ENCODE measurements around the gene ITGA3.

The ITGA3 gene

DNA sequence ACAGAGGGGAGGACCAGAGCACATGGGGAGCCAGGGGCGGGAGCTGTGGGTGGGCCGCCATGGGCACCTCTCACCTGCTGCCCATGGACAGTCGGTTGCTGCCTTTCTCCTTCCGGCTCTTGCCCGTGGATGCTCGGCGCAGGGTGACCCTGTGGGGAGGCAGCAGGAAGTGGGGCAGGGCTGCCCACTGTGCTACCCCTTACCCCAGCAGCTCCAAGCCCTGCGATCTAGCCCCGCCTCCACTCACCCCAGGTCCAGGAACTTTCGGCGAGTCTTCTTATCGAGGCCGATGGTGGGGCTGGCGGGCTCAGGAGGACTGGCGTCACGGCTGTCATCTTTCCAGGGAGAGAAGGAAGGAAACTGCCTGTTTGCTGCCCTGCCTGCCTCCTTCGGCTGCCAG, 59.8 kb downstream of the ITGA3 start:
- no peak overlapping the region for H3K4me3 ChIP-seq (ENCODE audit: low read length)
- DNase-seq (ENCODE audit: low read depth) = no peak
- H3K4me1 ChIP-seq (ENCODE audit: control insufficient read depth, insufficient read depth, low read length) = peaks cover 27% of the 10 kb centered on the region
- no peaks in the 10 kb centered on the region for H3K36me3 ChIP-seq (ENCODE audit: control insufficient read depth, insufficient read depth, low read length, severe bottlenecking)
- no peak overlapping the region for H3K9ac ChIP-seq (ENCODE audit: low read length)
- no peaks in the 10 kb centered on the region for H3K9me3 ChIP-seq (ENCODE audit: control insufficient read depth, low read length)
- peaks cover 6% of the 10 kb centered on the region for H3K27me3 ChIP-seq (replicated peaks; ENCODE audit: control insufficient read depth, insufficient read depth, low read length)

DNA sequence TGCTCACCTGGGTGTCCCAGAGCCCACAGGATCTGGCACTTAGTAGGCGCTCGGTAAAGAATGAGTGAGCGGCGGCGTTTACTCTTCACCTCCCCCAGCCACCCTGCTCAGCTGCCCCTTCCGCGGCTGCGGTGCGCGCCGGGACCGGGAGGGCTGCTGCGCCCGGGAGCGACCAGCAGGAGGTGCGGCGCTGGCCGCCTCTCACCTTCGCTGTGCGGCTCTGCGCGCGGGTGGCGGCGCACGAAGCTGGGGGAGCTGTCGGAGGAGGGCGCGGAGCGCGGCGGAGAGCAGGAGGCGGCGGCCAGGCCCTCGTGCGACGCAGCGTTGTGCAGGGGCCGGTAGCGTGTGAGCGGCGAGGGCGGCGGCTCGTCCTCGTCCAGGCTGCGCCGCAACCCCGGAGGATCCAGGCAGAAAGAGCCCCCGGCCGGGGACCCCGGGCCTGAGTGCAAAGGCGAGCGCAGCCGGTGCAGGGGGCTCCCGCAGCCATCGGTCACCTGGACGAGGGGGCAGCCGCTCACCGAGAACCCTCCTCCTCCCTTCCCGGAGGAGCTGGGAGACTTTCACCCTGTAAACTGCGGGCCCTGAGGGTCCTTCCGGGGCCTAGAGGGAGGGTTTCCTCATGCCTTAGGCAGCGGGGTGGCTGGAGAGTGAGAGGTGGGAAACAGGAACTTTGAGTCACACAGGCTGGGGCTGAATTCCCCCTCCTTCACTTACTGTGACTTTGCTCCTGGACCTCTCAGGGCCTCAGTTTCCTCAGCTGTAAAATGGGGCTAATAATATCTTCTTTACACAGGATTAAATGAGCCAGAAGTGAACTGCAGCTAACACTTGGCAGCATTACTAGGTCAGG, 61.5 kb downstream of the ITGA3 start:
- no peaks in the 10 kb centered on the region for H3K36me3 ChIP-seq (ENCODE audit: control insufficient read depth, insufficient read depth, low read length, severe bottlenecking)
- H3K4me1 ChIP-seq (ENCODE audit: control insufficient read depth, insufficient read depth, low read length) = peaks cover 14% of the 10 kb centered on the region
- peak overlapping the region; percentile 58 for H3K4me3 ChIP-seq (ENCODE audit: low read length)
- H3K27me3 ChIP-seq (replicated peaks; ENCODE audit: control insufficient read depth, insufficient read depth, low read length) = peaks cover 6% of the 10 kb centered on the region
- no peaks in the 10 kb centered on the region for H3K9me3 ChIP-seq (ENCODE audit: control insufficient read depth, low read length)
- DNase-seq (ENCODE audit: low read depth) = peak; percentile 69
- peak overlapping the region; percentile 19 for H3K9ac ChIP-seq (ENCODE audit: low read length)

DNA sequence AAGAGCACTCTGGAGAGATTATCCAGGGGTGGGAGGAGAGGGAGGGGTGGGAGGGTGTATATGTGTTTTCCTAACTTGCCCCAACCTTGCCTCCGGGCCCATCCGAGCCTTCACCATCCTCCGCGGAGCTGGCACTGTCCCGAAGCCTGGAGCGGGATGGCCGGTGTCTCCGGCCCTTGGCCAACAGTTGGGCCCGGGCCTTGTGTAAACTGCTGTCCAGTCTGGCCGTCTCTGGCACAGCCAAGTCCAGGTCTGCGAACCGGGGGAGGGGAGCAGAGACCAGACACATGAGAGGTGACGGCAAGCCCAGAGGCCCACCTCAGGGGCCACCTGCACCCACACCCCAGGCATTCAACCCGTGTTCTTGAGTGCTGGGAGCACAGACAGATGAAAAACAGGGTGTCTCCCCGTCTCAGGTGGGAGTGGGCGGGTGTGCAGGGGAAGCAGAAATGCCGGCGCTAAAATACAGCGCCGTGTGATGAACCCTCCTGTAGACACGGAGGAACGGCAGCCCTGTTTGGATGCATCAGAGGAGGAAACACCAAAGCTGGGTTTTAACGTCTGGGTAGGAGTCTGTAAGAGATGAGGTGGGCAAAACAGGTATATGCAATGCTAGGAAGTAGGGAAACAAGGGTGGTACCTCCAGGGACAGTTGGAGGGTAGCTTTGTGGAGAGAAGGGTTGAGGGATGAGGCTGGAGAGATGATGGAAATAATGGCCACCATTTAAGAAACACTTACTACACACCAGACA, 62.3 kb downstream of the ITGA3 start:
- Histone ChIP-seq H3K9me3 (ENCODE audit: control insufficient read depth, low read length) (no peaks in the 10 kb centered on the region), H3K9ac (ENCODE audit: low read length) (no peak overlapping the region), H3K27me3 (replicated peaks; ENCODE audit: control insufficient read depth, insufficient read depth, low read length) (peaks cover 6% of the 10 kb centered on the region), H3K4me1 (ENCODE audit: control insufficient read depth, insufficient read depth, low read length) (peaks cover 9% of the 10 kb centered on the region), H3K36me3 (ENCODE audit: control insufficient read depth, insufficient read depth, low read length, severe bottlenecking) (no peaks in the 10 kb centered on the region), H3K4me3 (ENCODE audit: low read length) (no peak overlapping the region)
- no peak for DNase-seq (ENCODE audit: low read depth)

DNA sequence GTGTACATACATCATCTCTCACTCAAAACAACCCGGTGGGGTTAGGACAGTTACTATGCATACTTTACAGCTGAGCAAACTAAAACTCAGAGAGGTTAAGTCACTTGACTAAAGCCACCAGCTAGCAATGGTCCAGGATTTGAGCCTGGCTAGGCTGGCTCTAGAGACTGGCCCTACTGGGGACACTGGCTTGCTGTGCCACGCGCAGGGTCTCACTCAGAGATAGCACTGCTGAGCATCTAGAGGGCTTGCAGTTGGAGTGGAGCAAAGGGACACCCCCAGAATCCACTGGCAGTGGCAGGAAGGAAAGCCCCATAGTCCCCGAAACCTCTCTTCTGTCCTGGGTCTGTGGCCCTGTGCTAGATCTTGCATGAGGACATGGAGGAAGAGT, 62.9 kb downstream of the ITGA3 start:
- Histone ChIP-seq H3K9me3 (ENCODE audit: control insufficient read depth, low read length) (no peaks in the 10 kb centered on the region), H3K4me1 (ENCODE audit: control insufficient read depth, insufficient read depth, low read length) (peaks cover 9% of the 10 kb centered on the region), H3K36me3 (ENCODE audit: control insufficient read depth, insufficient read depth, low read length, severe bottlenecking) (no peaks in the 10 kb centered on the region), H3K4me3 (ENCODE audit: low read length) (no peak overlapping the region), H3K9ac (ENCODE audit: low read length) (no peak overlapping the region), H3K27me3 (replicated peaks; ENCODE audit: control insufficient read depth, insufficient read depth, low read length) (peaks cover 6% of the 10 kb centered on the region)
- no peak for DNase-seq (ENCODE audit: low read depth)

DNA sequence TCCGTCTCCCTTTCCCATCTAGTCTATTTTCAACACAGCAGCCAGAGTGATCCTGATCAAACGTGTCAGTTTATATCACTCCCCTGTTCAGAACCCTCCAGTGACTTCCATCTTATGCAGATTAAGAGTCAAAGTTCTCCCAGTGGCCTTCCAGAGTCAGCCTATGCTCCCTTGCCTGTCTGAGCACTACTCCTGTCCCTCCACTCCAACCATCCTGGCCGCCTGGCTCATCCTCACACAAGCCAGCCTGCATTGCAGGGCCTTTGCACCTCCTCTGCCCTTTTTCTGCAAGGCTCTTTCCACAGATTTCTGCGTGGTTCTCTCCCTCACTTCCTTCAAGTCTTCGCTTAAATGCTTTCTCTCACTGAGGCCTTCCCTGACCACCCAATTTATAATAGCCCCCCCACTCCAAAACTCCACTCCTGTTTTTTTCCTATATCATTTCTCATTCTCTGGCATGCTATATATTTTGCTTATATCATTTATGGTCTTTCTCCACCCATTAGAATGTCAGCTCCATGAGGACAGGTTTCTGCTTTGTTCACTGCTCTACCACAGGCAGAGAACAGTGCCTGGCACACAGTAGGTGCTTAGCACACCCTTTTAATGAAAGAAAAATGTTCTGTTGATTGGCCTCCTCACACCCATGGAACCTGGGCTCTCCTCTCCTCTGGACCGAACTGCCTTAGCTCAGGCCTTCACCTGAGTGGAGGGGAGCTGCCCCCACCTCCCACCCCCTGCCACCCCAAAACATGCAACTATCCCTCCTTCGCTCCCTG, 64.8 kb downstream of the ITGA3 start:
- Histone ChIP-seq H3K9me3 (ENCODE audit: control insufficient read depth, low read length) (no peaks in the 10 kb centered on the region), H3K27me3 (replicated peaks; ENCODE audit: control insufficient read depth, insufficient read depth, low read length) (peaks cover 6% of the 10 kb centered on the region), H3K4me3 (ENCODE audit: low read length) (no peak overlapping the region), H3K4me1 (ENCODE audit: control insufficient read depth, insufficient read depth, low read length) (peaks cover 9% of the 10 kb centered on the region), H3K36me3 (ENCODE audit: control insufficient read depth, insufficient read depth, low read length, severe bottlenecking) (no peaks in the 10 kb centered on the region), H3K9ac (ENCODE audit: low read length) (no peak overlapping the region)
- no peak for DNase-seq (ENCODE audit: low read depth)

DNA sequence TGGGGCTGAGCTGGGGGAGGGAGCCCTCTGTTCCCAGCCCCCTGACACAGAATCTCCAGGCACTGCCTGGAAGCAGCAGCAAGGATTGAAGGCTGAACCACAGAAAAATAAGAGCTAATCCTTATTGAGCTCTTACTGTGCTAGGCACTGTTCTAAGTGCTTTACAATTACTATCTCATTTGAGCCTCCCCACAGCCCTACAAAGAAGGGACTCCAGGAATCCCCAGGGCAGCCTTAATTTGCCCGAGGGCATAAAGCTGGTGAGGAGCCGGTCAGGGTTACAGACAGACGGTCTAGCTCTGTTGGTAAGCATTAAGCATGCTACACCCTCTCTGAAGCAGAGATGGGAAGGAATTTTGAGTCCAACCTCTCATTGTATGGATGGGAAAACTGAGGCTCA, 67.0 kb downstream of the ITGA3 start:
- no peak overlapping the region for H3K4me3 ChIP-seq (ENCODE audit: low read length)
- H3K4me1 ChIP-seq (ENCODE audit: control insufficient read depth, insufficient read depth, low read length) = peaks cover 3% of the 10 kb centered on the region
- no peaks in the 10 kb centered on the region for H3K36me3 ChIP-seq (ENCODE audit: control insufficient read depth, insufficient read depth, low read length, severe bottlenecking)
- peaks cover 6% of the 10 kb centered on the region for H3K27me3 ChIP-seq (replicated peaks; ENCODE audit: control insufficient read depth, insufficient read depth, low read length)
- H3K9me3 ChIP-seq (ENCODE audit: control insufficient read depth, low read length) = no peaks in the 10 kb centered on the region
- no peak for DNase-seq (ENCODE audit: low read depth)
- H3K9ac ChIP-seq (ENCODE audit: low read length) = no peak overlapping the region

DNA sequence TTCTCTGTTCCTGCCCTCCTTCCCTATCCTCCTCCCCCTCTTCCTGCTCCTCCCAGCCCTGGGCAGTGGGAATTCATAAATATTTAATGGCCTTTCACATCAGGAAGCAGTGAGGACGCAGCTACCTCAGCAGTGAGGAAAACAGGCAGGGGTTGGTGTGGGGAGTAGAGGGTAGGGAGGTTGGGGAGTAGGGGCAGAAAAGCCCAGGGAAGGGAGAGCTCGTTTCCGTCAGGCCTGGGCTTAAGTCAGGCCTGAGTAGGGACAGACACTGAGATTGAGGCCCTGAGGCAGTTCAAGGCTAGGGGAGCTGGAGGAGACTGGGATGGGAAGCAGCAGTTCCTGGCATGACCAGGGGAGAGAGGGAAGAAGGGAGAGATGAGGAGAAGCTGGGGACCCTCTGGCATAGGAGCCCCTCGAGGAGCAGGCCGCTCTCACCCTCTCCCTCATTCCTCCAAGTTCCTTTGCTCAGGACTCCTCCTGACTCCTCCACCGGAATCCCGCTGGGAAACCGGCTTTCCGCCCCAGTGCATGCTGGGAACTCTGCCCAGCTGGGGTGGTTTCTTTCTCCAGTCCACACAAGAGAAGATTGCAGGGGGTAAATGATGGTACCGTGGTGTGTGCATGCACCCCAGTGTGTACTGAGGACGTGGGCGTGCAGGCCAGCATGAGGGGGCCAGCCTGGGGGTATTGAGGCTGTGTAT, 67.9 kb downstream of the ITGA3 start:
- no peaks in the 10 kb centered on the region for H3K36me3 ChIP-seq (ENCODE audit: control insufficient read depth, insufficient read depth, low read length, severe bottlenecking)
- H3K9me3 ChIP-seq (ENCODE audit: control insufficient read depth, low read length) = no peaks in the 10 kb centered on the region
- peak overlapping the region; percentile 11 for H3K9ac ChIP-seq (ENCODE audit: low read length)
- DNase-seq (ENCODE audit: low read depth) = no peak
- peaks cover 5% of the 10 kb centered on the region for H3K4me1 ChIP-seq (ENCODE audit: control insufficient read depth, insufficient read depth, low read length)
- peaks cover 7% of the 10 kb centered on the region for H3K27me3 ChIP-seq (replicated peaks; ENCODE audit: control insufficient read depth, insufficient read depth, low read length)
- H3K4me3 ChIP-seq (ENCODE audit: low read length) = no peak overlapping the region

DNA sequence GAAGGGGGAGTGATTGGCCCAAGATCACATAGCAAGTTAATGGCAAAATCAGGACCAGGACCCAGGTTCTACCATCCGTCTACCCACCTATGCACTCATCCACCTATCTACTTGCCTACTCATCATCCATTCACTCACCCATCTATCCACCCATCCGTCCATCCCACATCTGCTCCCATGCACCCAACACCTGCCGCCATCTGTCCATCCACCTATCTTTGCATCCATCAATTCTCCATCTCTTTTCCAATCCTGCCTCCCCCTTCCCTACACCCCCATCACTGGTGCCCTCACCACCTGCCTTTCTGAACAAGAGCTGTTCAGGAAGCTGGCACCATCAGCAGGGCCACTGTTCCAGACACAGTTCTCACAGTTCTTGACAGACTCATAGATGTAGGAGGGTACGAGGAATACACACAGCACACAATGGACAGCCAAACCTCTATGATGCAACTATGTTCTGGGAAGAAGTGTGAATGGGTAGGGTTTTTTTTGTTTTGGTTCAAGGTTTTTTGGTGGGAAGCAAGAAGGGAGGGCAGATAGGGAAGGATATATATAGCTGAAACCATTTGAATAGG, 69.6 kb downstream of the ITGA3 start:
- Histone ChIP-seq H3K9ac (ENCODE audit: low read length) (no peak overlapping the region), H3K36me3 (ENCODE audit: control insufficient read depth, insufficient read depth, low read length, severe bottlenecking) (no peaks in the 10 kb centered on the region), H3K9me3 (ENCODE audit: control insufficient read depth, low read length) (no peaks in the 10 kb centered on the region), H3K27me3 (replicated peaks; ENCODE audit: control insufficient read depth, insufficient read depth, low read length) (peaks cover 4% of the 10 kb centered on the region), H3K4me1 (ENCODE audit: control insufficient read depth, insufficient read depth, low read length) (peaks cover 7% of the 10 kb centered on the region), H3K4me3 (ENCODE audit: low read length) (no peak overlapping the region)
- DNase-seq (ENCODE audit: low read depth) = no peak

DNA sequence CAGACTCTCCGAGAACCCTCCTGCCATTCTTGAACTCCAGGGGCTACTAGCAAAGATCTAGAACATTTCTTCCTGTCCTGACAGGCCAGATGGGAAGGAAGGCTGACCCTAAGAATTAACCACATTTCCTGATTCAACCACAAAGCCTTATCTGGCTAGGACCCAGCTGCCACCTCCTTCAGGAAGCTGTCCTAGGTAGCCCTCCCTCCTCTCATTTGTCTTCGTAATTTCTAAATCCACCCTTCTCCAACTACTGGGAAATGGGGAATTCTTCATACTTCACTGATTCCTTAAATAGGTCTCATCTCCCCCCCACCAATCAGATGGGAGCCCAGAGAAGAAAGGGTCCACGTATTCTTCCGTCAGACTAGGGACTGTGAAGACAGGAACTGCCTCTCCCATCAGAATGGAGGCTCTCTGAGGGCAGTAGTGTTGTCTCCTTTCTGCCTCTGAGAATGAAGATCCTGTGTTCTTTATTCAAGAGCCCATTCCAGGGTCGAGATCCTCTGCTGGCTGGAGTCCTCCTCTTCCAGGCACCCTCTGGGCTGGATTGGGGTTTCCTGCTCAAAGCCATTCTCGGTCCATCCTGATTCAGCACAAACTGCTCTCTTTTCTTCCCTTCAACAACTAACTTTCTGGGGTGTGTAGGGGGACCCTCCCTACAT, 71.9 kb downstream of the ITGA3 start:
- Histone ChIP-seq H3K9me3 (ENCODE audit: control insufficient read depth, low read length) (no peaks in the 10 kb centered on the region), H3K27me3 (replicated peaks; ENCODE audit: control insufficient read depth, insufficient read depth, low read length) (peaks cover 4% of the 10 kb centered on the region), H3K4me1 (ENCODE audit: control insufficient read depth, insufficient read depth, low read length) (peaks cover 9% of the 10 kb centered on the region), H3K9ac (ENCODE audit: low read length) (no peak overlapping the region), H3K36me3 (ENCODE audit: control insufficient read depth, insufficient read depth, low read length, severe bottlenecking) (no peaks in the 10 kb centered on the region), H3K4me3 (ENCODE audit: low read length) (no peak overlapping the region)
- no peak for DNase-seq (ENCODE audit: low read depth)
